ENCODE results near the gene RBP2. TPM values are rescaled to one million over a fixed set of nuclear protein-coding genes. Genes with fewer than 3 reads are reported as not detected.

The RBP2 gene
- total and polyA plus RNA-seq, 10 of the 15 experiments (the other 5 are each of a cell fraction or from before 2014, with no cell fraction given) = not detected

GRCh38 chr3:139480585-139480984 is 4.3 kb upstream of the RBP2 start:
- H3K4me3 ChIP-seq = no peak overlapping the region
- H3K36me3 ChIP-seq (ENCODE audit: control insufficient read depth in 2 of 2, insufficient read depth in 2 of 2, low read length in 1 of 2) = no peaks in the 10 kb centered on the region
- H3K79me2 ChIP-seq (ENCODE audit: control insufficient read depth, insufficient read depth, low read length) = no peaks in the 10 kb centered on the region
- ChIA-PET POLR2A (no interaction called here), SMC1A (ENCODE audit: uncharacterized antibody, unreplicated experiment) (interaction anchor here (0.6 kb wide), 1 partner anchor 146 kb away, joined by 3 read pairs; no protein-coding TSS in a partner anchor), RAD21 (ENCODE audit: unreplicated experiment) (no interaction called here), CTCF (no interaction called here)
- no peaks in the 10 kb centered on the region for H3K9me3 ChIP-seq (replicated peaks; ENCODE audit: control insufficient read depth, insufficient read depth, low read length)
- DNase-seq (ENCODE audit: low read depth, low spot score) = no peak
- 68% methylated on average over 3 of the region's 3 CpGs for WGBS (ENCODE audit: insufficient coverage, insufficient replicate concordance, low lambda C conversion rate, missing lambda C conversion rate)
- no peak for ATAC-seq
- no peak overlapping the region for H3K27ac ChIP-seq (ENCODE audit: control insufficient read depth, insufficient read depth)
- in situ Hi-C loops (cut with MboI) = no loop called here
- no peaks in the 10 kb centered on the region for H4K20me1 ChIP-seq (ENCODE audit: control insufficient read depth, insufficient read depth)
- no peak for TF ChIP-seq SPI1 (IDR thresholded peaks at IDR 0.05; ENCODE audit: borderline replicate concordance, insufficient read depth, low read depth, low read length)
- TF ChIP-seq, protein P1, sequence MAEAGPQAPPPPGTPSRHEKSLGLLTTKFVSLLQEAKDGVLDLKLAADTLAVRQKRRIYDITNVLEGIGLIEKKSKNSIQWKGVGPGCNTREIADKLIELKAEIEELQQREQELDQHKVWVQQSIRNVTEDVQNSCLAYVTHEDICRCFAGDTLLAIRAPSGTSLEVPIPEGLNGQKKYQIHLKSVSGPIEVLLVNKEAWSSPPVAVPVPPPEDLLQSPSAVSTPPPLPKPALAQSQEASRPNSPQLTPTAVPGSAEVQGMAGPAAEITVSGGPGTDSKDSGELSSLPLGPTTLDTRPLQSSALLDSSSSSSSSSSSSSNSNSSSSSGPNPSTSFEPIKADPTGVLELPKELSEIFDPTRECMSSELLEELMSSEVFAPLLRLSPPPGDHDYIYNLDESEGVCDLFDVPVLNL (IDR thresholded peaks at IDR 0.05; ENCODE audit: low read depth, low read length) = no peak
- TF ChIP-seq MXI1 (IDR thresholded peaks at IDR 0.05; ENCODE audit: low read depth, low read length) = no peak
- TF ChIP-seq SKIL (IDR thresholded peaks at IDR 0.05; ENCODE audit: low read depth, poor library complexity, severe bottlenecking) = no peak
- no peak for TF ChIP-seq MTA3 (IDR thresholded peaks at IDR 0.05; ENCODE audit: borderline replicate concordance, low read length)
- no peak for TF ChIP-seq CHD4 (IDR thresholded peaks at IDR 0.05)
- TF ChIP-seq POLR2A (IDR thresholded peaks at IDR 0.05; ENCODE audit: low read depth, low read length) = no peak
- TF ChIP-seq ATF2 (IDR thresholded peaks at IDR 0.05; ENCODE audit: low read length) = no peak
- TF ChIP-seq CREM (IDR thresholded peaks at IDR 0.05; ENCODE audit: low read depth) = no peak
- TF ChIP-seq RB1 (IDR thresholded peaks at IDR 0.05; ENCODE audit: borderline replicate concordance) = no peak
- no peak for TF ChIP-seq EP300 (IDR thresholded peaks at IDR 0.05; ENCODE audit: borderline replicate concordance in 1 of 2, control insufficient read depth in 1 of 2, low read depth in 2 of 2, low read length in 2 of 2)
- TF ChIP-seq NR2C1 (IDR thresholded peaks at IDR 0.05) = no peak
- TF ChIP-seq CHD2 (IDR thresholded peaks at IDR 0.05; ENCODE audit: borderline replicate concordance, low read depth, low read length) = no peak
- TF ChIP-seq PML (IDR thresholded peaks at IDR 0.05; ENCODE audit: low read length) = no peak
- no peak overlapping the region for H3K9ac ChIP-seq (ENCODE audit: control insufficient read depth, insufficient read depth, low read length)
- H3K27me3 ChIP-seq (replicated peaks in 1 of 2; ENCODE audit: control insufficient read depth in 2 of 2, insufficient read depth in 2 of 2, low read length in 1 of 2) = no peaks in the 10 kb centered on the region
- intact Hi-C loops (cut with micrococcal nuclease; ENCODE audit: unreplicated experiment) = no loop called here
- no peak overlapping the region for H3K4me2 ChIP-seq (ENCODE audit: control insufficient read depth, insufficient read depth)
- no TSS peak for BruUV-seq (replicated peaks)
- H3K4me1 ChIP-seq (ENCODE audit: control insufficient read depth, insufficient read depth, low read length) = no peaks in the 10 kb centered on the region
- no peak overlapping the region for H2AFZ ChIP-seq (ENCODE audit: control insufficient read depth, low read depth, low read length)
- FAIRE-seq = no peak

Data from GM12878 (cell line).